Bronchial epithelial cell (primary cell): ENCODE results near the gene HLA-DPA1. TPM values are rescaled to one million over a fixed set of nuclear protein-coding genes. Genes with fewer than 3 reads are reported as not detected.
"Not testable (repeated sequence)": the region's sequence is repeated elsewhere in the genome, so short reads cannot be mapped to it uniquely, and the experiment has no call there.

Experiments used
- DNase-seq: peaks from one replicate; pipeline ENCODE4 v3.0.0-alpha.2; 2010; ENCODE audit warnings: low read depth
- FAIRE-seq: peaks from 2 replicates; lab custom pipeline; 2011; peaks lifted over from hg19 to GRCh38; lab: Jason Lieb, UNC
- H3K27me3 ChIP-seq: 2 replicates; pipeline ENCODE4 v1.5.1; 2011; ENCODE audit warnings: low read length; ENCODE audit not compliant: control insufficient read depth, insufficient read depth
- H3K36me3 ChIP-seq: 2 replicates; pipeline ENCODE4 v1.5.1; 2011; ENCODE audit warnings: low read length; ENCODE audit not compliant: control insufficient read depth, insufficient read depth
- H3K4me3 ChIP-seq: 2 replicates; pipeline ENCODE4 v1.5.1; 2011; ENCODE audit warnings: mild to moderate bottlenecking, low read depth, low read length, control low read depth
- total RNA-seq: library from RNA; depleted of rRNA; stranded (reverse); fragments of >200 nt; gene quantifications from 2 replicates; pipeline ENCODE4 v1.2.1, GENCODE V29; 2014
- TF ChIP-seq, protein P1 (sequence below): IDR thresholded peaks from 2 replicates; pipeline ENCODE4 v1.5.1; 2011; ENCODE audit warnings: mild to moderate bottlenecking, moderate library complexity, low read length, control low read depth, inconsistent platforms; ENCODE audit not compliant: insufficient read depth, severe bottlenecking

HLA-DPA1 gene
- total RNA-seq, 1 donor from 2014 or later, result 1.1 TPM

DNA sequence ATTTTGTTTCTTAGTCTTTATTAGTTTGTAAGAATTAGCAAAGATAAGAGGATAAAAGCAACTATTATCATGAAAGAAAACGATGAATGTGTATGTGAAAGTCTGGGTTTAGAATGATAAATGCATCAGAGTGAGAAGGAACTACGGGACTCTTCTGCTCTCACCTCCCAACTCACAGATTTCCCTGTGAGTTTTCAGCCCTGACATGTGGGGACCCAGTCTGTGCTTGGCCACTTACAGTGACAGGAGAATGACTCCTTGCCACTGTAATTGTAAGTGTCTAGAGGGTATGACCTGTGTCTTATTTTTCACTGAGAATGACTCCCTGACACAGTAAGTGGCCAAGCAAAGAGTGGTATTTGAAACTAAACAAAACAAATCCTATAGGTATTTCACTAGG lies 2.5 kb downstream of the HLA-DPA1 start:
- Histone ChIP-seq H3K36me3 (no peaks in the 10 kb centered on the region), H3K4me3 (no peak overlapping the region), H3K27me3 (no peaks in the 10 kb centered on the region)
- FAIRE-seq (no peak), DNase-seq (no peak)
- TF ChIP-seq, protein P1, sequence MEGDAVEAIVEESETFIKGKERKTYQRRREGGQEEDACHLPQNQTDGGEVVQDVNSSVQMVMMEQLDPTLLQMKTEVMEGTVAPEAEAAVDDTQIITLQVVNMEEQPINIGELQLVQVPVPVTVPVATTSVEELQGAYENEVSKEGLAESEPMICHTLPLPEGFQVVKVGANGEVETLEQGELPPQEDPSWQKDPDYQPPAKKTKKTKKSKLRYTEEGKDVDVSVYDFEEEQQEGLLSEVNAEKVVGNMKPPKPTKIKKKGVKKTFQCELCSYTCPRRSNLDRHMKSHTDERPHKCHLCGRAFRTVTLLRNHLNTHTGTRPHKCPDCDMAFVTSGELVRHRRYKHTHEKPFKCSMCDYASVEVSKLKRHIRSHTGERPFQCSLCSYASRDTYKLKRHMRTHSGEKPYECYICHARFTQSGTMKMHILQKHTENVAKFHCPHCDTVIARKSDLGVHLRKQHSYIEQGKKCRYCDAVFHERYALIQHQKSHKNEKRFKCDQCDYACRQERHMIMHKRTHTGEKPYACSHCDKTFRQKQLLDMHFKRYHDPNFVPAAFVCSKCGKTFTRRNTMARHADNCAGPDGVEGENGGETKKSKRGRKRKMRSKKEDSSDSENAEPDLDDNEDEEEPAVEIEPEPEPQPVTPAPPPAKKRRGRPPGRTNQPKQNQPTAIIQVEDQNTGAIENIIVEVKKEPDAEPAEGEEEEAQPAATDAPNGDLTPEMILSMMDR, result no peak

DNA sequence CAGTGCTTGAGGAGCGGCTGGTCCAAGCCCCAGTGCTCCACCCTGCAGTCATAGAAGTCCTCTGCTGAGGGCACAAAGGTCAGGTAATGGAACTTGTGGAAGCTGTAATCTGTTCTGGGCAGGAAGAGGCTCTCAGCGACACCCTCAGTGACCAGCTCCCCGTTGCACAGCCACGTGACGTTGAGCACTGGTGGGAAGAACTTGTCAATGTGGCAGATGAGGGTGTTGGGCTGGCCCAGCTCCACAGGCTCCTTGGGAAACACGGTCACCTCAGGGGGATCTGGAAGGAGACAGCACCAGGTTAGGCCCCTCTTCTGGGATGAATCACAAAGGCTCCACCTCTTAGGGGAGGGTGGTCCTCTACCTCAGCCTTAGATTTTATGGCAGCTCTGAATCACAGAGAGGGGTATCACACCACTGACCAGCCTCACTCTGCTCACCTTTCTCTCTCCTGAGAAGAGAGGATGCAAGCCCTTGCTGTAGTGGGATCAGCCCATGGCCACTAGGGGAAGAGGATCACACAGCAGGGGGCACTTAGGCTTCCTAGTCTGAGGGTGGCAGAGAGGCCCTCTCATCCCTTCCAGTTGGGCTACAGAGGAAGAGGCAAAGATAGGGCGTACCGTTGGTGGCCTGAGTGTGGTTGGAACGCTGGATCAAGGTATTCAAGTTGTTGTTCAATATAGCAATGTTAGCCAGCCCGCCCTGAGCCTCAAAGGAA lies 4.3 kb downstream of the HLA-DPA1 start:
- no peaks in the 10 kb centered on the region for H3K27me3 ChIP-seq

DNA sequence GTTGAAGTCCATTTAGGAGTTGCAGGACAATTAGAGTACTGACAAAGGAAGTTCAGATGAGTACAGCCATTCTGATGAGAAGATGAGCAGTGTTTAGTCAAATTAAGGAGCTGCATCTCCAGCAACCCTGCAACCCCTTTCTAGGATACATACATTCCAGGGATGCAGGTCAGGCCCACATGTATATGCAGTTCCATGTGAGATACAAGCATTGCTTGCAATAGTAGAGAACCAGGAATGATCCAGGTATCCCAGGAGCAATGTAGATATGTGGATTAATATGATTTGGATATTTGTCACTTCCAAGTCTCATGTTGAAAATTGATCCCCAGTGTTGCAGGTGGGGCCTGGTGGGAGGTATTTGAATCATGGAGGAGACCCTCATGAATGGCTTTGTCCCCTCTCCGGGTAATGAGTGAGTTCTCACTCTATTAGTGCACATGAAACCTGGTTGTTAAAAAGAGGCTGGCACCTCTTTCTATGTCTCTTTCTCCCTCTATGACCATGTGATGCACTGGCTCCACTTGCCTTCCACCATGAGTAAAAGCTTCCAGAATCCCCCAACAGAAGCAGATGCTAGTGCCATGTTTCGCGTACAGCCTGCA lies 6.4 kb downstream of the HLA-DPA1 start:
- DNase-seq (no peak), FAIRE-seq (no peak)
- TF ChIP-seq, protein P1, result no peak
- no peaks in the 10 kb centered on the region for H3K27me3 ChIP-seq
- no peak overlapping the region for H3K4me3 ChIP-seq
- H3K36me3 ChIP-seq, result no peaks in the 10 kb centered on the region

More for the DNA sequence above, 4.3 kb downstream of the HLA-DPA1 start:
- DNase-seq, result no peak
- no peaks in the 10 kb centered on the region for H3K36me3 ChIP-seq
- TF ChIP-seq, protein P1, result no peak
- FAIRE-seq, result peak; percentile 68
- no peak overlapping the region for H3K4me3 ChIP-seq

DNA sequence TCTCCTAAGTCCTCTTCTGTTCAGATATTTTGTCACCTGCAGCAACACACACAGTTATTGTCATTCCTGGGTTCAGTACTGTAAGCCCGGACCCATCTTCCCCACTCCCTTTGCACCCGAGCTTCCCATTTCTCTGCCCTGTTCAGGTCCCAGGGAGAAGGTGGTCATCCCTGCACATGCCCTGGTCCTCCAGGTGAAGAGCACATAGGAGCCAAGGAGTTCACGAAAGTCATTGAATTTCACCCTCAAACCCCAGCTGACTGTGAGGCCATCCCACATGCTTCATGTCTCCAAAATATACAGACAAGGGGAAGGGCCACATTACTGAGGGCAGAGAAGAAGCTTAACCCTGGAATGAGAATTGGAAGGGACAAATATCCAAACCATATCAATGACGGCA lies 8.1 kb downstream of the HLA-DPA1 start:
- FAIRE-seq (no peak), DNase-seq (no peak)
- TF ChIP-seq, protein P1, result no peak
- H3K36me3 ChIP-seq, result no peaks in the 10 kb centered on the region
- no peaks in the 10 kb centered on the region for H3K27me3 ChIP-seq
- no peak overlapping the region for H3K4me3 ChIP-seq

DNA sequence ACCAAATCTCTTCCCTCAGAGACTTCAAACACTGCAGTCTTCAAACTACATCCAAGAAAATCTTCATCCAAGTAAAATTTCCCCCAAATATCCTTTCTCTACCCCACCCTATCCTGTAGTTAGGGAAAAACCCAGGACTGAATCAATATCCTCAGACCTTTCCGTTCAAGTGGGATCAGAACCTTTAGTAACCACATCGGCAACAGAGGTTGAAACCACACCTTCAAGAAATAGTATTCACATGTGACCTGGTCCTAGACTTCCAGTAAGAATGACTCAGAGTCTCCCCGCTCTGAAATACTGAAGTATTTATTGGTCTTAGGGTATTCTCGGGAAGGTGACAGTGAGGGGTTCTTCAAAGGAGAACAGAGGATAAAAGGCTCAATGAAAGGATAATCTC lies 8.7 kb downstream of the HLA-DPA1 start:
- TF ChIP-seq, protein P1, result no peak
- FAIRE-seq (no peak), DNase-seq (peak; percentile 15)
- Histone ChIP-seq H3K4me3 (no peak overlapping the region), H3K36me3 (no peaks in the 10 kb centered on the region), H3K27me3 (no peaks in the 10 kb centered on the region)

DNA sequence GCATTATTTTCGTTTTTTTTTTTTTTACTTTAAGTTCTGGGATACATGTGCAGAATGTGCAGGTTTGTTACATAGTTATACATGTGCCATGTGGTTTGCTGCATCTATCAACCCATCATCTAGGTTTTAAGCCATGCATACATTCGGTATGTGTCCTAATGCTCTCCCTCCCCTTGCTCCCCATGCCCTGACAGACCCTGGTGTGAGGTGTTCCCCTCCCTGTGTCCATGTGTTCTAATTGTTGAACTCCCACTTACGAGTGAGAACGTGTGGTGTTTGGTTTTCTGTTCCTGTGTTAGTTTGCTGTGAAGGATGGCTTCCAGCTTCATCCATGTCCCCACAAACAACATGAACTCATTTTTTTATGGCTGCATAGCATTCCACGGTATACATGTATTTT lies 10.0 kb downstream of the HLA-DPA1 start:
- DNase-seq, result peak; percentile 9
- not testable (repeated sequence) for H3K27me3 ChIP-seq, H3K36me3 ChIP-seq, FAIRE-seq, H3K4me3 ChIP-seq
